Measurements from ENCODE around the gene NEUROD2. TPM values are rescaled to one million over a fixed set of nuclear protein-coding genes. Genes with fewer than 3 reads are reported as not detected.

Gene NEUROD2
- polyA plus RNA-seq, 2 of the 4 experiments (the other 2 are of a cell fraction): not detected

DNA sequence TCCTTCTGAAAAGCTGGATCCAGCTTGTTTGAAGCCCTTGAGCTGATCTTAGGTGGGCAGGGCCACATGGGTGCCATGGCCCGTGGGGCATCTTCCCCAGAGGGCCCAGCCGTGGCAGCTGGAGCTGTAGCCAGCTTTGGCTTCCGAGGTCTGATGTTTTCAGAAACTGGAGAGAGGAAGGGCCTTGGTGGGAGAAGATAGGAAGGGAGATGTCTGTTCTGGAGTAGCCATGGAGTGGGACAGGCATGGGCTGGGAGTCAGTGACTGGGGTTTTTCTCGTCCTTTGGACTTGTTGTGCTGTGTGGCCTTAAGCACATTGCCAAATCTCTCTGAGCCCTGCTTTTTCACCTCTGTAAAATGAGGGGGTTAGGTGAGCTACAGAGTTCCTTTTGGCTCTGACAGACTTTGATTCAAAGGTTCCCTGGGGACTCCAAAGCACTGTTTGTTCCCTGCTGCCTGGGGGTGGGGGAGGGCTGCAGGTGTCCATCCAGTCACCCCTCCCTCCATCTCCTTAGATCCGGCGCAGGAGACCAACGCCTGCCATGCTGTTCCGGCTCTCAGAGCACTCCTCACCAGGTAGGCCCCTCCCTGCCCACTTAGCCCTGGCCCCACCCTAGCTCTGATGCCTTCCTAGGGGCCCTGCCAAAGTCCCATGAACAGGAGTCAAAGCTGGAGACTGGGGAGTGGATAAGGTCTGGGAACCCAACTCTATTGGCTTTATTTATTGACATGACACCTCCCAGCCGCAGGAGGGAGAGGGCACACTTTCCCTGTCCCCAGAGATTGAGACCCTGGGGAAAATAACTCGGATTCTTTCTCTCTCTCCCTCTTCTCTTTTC is 21.2 kb upstream of the NEUROD2 start:
- H3K4me2 ChIP-seq: no peak overlapping the region
- WGBS (ENCODE audit: missing lambda C conversion rate): 59% methylated on average over 10 of the region's 10 CpGs
- no peaks in the 10 kb centered on the region for H3K9me3 ChIP-seq
- POLR2A ChIA-PET: no interaction called here
- no peak for TF ChIP-seq CHD2 (IDR thresholded peaks at IDR 0.05; ENCODE audit: low read length, partially characterized antibody)
- TF ChIP-seq, protein P1, sequence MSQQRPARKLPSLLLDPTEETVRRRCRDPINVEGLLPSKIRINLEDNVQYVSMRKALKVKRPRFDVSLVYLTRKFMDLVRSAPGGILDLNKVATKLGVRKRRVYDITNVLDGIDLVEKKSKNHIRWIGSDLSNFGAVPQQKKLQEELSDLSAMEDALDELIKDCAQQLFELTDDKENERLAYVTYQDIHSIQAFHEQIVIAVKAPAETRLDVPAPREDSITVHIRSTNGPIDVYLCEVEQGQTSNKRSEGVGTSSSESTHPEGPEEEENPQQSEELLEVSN (IDR thresholded peaks at IDR 0.05; ENCODE audit: borderline replicate concordance, low read depth): no peak
- TF ChIP-seq CEBPB (IDR thresholded peaks at IDR 0.05): no peak
- TF ChIP-seq SREBF2 (IDR thresholded peaks at IDR 0.05): no peak
- TF ChIP-seq CHD4 (IDR thresholded peaks at IDR 0.05; ENCODE audit: borderline replicate concordance): no peak
- TF ChIP-seq HOXA7 (CRISPR knock-in tag; IDR thresholded peaks at IDR 0.05): no peak
- no peak for TF ChIP-seq ZNF302 (CRISPR knock-in tag; IDR thresholded peaks at IDR 0.05)
- no peak for TF ChIP-seq NPAS2 (CRISPR knock-in tag; IDR thresholded peaks at IDR 0.05; ENCODE audit: borderline replicate concordance)
- no peak for TF ChIP-seq EHMT2 (IDR thresholded peaks at IDR 0.05; ENCODE audit: low read depth)
- no peak for TF ChIP-seq ZSCAN20 (CRISPR knock-in tag; IDR thresholded peaks at IDR 0.05)
- no peak for TF ChIP-seq BHLHE40 (IDR thresholded peaks at IDR 0.05; ENCODE audit: low read depth, low read length)
- no peak for TF ChIP-seq ESRRA (IDR thresholded peaks at IDR 0.05; ENCODE audit: borderline replicate concordance, low read length)
- TF ChIP-seq, protein P2, sequence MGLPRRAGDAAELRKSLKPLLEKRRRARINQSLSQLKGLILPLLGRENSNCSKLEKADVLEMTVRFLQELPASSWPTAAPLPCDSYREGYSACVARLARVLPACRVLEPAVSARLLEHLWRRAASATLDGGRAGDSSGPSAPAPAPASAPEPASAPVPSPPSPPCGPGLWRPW (IDR thresholded peaks at IDR 0.05): no peak
- no peak for TF ChIP-seq MAFK (IDR thresholded peaks at IDR 0.05; ENCODE audit: partially characterized antibody)
- TF ChIP-seq EP300 (IDR thresholded peaks at IDR 0.05): no peak
- no peak overlapping the region for H3K4me3 ChIP-seq
- H3K27ac ChIP-seq: no peak overlapping the region
- no peak for ATAC-seq
- FAIRE-seq: no peak
- CTCF ChIA-PET: interaction anchor here (0.5 to 58.8 kb wide), 9 partner anchors 6 to 351 kb away, joined by 3 to 1581 read pairs (median 217); partner anchors contain the start of genes ERBB2, MIEN1, NEUROD2 and PGAP3
- DNase-seq (ENCODE audit: low read depth in 1 of 2, low spot score in 1 of 2): no peak
- peaks cover 7% of the 10 kb centered on the region; the same call in 2 of the 3 replicates for H3K4me1 ChIP-seq

DNA sequence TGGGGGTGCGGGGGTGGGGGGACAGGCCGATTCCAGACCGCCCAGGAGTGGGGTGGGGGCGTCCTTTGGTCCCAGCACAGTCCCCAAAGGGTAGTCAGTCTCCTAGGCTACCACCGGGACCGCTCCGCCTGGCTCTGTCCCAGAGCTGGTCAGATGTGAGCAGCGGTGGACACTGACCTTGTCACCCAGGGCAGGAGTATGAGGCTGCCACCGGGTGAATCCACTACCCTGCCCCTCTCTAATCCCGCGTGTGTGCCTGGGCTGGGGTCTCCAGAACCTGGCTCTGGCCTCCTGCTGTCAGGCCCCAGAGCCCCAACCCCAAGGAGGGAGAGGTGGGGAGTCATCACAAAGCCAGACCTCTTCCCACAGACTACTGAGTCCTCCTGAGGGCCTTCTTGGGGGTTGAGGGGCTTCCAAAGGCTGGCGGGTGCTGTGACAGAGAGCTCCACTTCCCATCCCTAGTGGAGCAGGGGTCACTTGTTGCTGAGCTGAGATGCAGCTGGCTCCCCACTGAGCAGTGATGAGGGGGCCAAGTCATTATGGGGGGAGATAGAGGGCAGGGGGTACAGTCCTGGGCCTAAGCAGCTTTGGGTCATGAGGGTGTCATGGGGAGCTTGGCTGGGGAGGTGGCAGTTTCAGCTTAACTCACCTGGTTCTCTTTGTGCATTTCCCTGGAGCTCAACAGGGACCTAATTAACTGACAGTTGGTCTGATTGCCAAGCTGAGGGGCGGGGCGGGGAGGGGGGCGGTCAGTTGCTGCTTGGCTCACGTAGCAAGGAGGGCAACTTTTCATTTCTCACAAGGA is 20.2 kb upstream of the NEUROD2 start:
- ATAC-seq: no peak
- POLR2A ChIA-PET: no interaction called here

More for the DNA sequence above, 20.2 kb upstream of the NEUROD2 start:
- CTCF ChIA-PET: interaction anchor here (0.6 to 58.8 kb wide), 9 partner anchors 7 to 430 kb away, joined by 3 to 1581 read pairs (median 217); partner anchors contain the start of genes ERBB2, MIEN1, NEUROD2 and PGAP3
- Histone ChIP-seq H3K9me3 (no peaks in the 10 kb centered on the region), H3K4me3 (no peak overlapping the region), H3K27ac (no peak overlapping the region), H3K4me2 (no peak overlapping the region), H3K4me1 (peaks cover 10% of the 10 kb centered on the region; the same call in 2 of the 3 replicates)
- no peak for DNase-seq (ENCODE audit: low read depth in 1 of 2, low spot score in 1 of 2)
- TF ChIP-seq, protein P3, sequence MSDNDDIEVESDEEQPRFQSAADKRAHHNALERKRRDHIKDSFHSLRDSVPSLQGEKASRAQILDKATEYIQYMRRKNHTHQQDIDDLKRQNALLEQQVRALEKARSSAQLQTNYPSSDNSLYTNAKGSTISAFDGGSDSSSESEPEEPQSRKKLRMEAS (IDR thresholded peaks at IDR 0.05): no peak
- TF ChIP-seq CBX2 (IDR thresholded peaks at IDR 0.05; ENCODE audit: borderline replicate concordance, low read depth) (no peak), EHF (CRISPR knock-in tag; IDR thresholded peaks at IDR 0.05) (no peak), JUNB (IDR thresholded peaks at IDR 0.05) (no peak), RNF2 (IDR thresholded peaks at IDR 0.05; ENCODE audit: borderline replicate concordance, low read depth) (no peak), ZC3H11A (IDR thresholded peaks at IDR 0.05) (no peak), GATA3 (IDR thresholded peaks at IDR 0.05; ENCODE audit: borderline replicate concordance) (no peak), RAD21 (conservative IDR thresholded peaks at IDR 0.05 in 1 of 2, IDR thresholded peaks at IDR 0.05 in 1 of 2) (no peak), RFX5 (IDR thresholded peaks at IDR 0.05) (no peak), ESRRA (IDR thresholded peaks at IDR 0.05; ENCODE audit: borderline replicate concordance, low read length) (no peak), NR3C1 (IDR thresholded peaks at IDR 0.05) (no peak), CEBPB (IDR thresholded peaks at IDR 0.05) (no peak)
- TF ChIP-seq, protein P2 (IDR thresholded peaks at IDR 0.05): no peak
- TF ChIP-seq, protein P4, sequence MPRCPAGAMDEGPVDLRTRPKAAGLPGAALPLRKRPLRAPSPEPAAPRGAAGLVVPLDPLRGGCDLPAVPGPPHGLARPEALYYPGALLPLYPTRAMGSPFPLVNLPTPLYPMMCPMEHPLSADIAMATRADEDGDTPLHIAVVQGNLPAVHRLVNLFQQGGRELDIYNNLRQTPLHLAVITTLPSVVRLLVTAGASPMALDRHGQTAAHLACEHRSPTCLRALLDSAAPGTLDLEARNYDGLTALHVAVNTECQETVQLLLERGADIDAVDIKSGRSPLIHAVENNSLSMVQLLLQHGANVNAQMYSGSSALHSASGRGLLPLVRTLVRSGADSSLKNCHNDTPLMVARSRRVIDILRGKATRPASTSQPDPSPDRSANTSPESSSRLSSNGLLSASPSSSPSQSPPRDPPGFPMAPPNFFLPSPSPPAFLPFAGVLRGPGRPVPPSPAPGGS (IDR thresholded peaks at IDR 0.05): no peak
- TF ChIP-seq, protein P5, sequence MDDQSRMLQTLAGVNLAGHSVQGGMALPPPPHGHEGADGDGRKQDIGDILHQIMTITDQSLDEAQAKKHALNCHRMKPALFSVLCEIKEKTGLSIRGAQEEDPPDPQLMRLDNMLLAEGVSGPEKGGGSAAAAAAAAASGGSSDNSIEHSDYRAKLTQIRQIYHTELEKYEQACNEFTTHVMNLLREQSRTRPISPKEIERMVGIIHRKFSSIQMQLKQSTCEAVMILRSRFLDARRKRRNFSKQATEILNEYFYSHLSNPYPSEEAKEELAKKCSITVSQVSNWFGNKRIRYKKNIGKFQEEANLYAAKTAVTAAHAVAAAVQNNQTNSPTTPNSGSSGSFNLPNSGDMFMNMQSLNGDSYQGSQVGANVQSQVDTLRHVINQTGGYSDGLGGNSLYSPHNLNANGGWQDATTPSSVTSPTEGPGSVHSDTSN (IDR thresholded peaks at IDR 0.05): no peak
- TF ChIP-seq, protein P6, sequence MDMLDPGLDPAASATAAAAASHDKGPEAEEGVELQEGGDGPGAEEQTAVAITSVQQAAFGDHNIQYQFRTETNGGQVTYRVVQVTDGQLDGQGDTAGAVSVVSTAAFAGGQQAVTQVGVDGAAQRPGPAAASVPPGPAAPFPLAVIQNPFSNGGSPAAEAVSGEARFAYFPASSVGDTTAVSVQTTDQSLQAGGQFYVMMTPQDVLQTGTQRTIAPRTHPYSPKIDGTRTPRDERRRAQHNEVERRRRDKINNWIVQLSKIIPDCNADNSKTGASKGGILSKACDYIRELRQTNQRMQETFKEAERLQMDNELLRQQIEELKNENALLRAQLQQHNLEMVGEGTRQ (IDR thresholded peaks at IDR 0.05): no peak
- WGBS (ENCODE audit: missing lambda C conversion rate): 91% methylated on average over 11 of the region's 16 CpGs
- FAIRE-seq: no peak
